ENCODE measurements around the gene WASF2. TPM values are rescaled to one million over a fixed set of nuclear protein-coding genes. Genes with fewer than 3 reads are reported as not detected.

The WASF2 gene
- total and polyA plus RNA-seq, 2 of the 13 experiments (the other 11 are each of a cell fraction or from before 2014, with no cell fraction given), result 10.4 to 27.7 TPM

GRCh38 chr1:27357281-27358037 is 132.5 kb downstream of the WASF2 start (continued):
- TF ChIP-seq NFE2L1 (CRISPR knock-in tag; IDR thresholded peaks at IDR 0.05; ENCODE audit: borderline replicate concordance) (no peak), ZNF382 (CRISPR knock-in tag; IDR thresholded peaks at IDR 0.05; ENCODE audit: borderline replicate concordance) (no peak), ZNF350 (CRISPR knock-in tag; IDR thresholded peaks at IDR 0.05; ENCODE audit: borderline replicate concordance, low read depth) (peak; percentile 38; the same call in 1 of the 2 replicates), TIGD3 (CRISPR knock-in tag; IDR thresholded peaks at IDR 0.05; ENCODE audit: borderline replicate concordance) (no peak), KDM3A (CRISPR knock-in tag; IDR thresholded peaks at IDR 0.05; ENCODE audit: low read depth) (0 out of 2 replicates have a peak, but pooled peaks have one; percentile 56), PHF21A (CRISPR knock-in tag; IDR thresholded peaks at IDR 0.05) (no peak), CCDC6 (CRISPR knock-in tag; IDR thresholded peaks at IDR 0.05) (no peak), ZNF432 (CRISPR knock-in tag; IDR thresholded peaks at IDR 0.05; ENCODE audit: borderline replicate concordance) (no peak), RFX3 (CRISPR knock-in tag; IDR thresholded peaks at IDR 0.05) (no peak), HNF1A (IDR thresholded peaks at IDR 0.05; ENCODE audit: low read depth) (no peak), HNF1A (CRISPR knock-in tag; IDR thresholded peaks at IDR 0.05; ENCODE audit: borderline replicate concordance) (no peak), MAFG (CRISPR knock-in tag; IDR thresholded peaks at IDR 0.05) (no peak; the same call in 1 of the 2 replicates), ZNF607 (CRISPR knock-in tag; IDR thresholded peaks at IDR 0.05; ENCODE audit: borderline replicate concordance) (peak; percentile 85), CSRNP1 (CRISPR knock-in tag; IDR thresholded peaks at IDR 0.05) (no peak), ZNF496 (CRISPR knock-in tag; IDR thresholded peaks at IDR 0.05; ENCODE audit: insufficient replicate concordance) (no peak), TARDBP (CRISPR knock-in tag; IDR thresholded peaks at IDR 0.05) (no peak; the same call in 1 of the 2 replicates), HNF4G (IDR thresholded peaks at IDR 0.05; ENCODE audit: borderline replicate concordance, low read depth, low read length) (no peak), HNF4G (CRISPR knock-in tag; IDR thresholded peaks at IDR 0.05; ENCODE audit: borderline replicate concordance, low read depth) (no peak), ZNF782 (CRISPR knock-in tag; IDR thresholded peaks at IDR 0.05; ENCODE audit: borderline replicate concordance) (no peak; the same call in 1 of the 2 replicates), ZNF530 (CRISPR knock-in tag; IDR thresholded peaks at IDR 0.05; ENCODE audit: low read depth) (no peak), ZBTB26 (CRISPR knock-in tag; IDR thresholded peaks at IDR 0.05; ENCODE audit: borderline replicate concordance) (no peak)
